Uterus (tissue), 2 donors: Measurements from ENCODE around the gene VIPR2.
"Not testable (repeated sequence)": the region's sequence is repeated elsewhere in the genome, so short reads cannot be mapped to it uniquely, and the experiment has no call there.

ENCODE experiments used
- POLR2A ChIP-seq, 2 donors: fragments of 450-650 bp; IDR thresholded peaks; one replicate each; pipeline ENCODE4 v1.6.1; 2016; ENCODE audit warnings: antibody characterized with exemption in 2 of 2, mild to moderate bottlenecking in 1 of 2, moderate library complexity in 1 of 2
- TF ChIP-seq, protein P1 (sequence below), 4 experiments: fragments of 200-600 bp in 2 of 4; fragments of 450-650 bp in 2 of 4; sonication (generic) in 2 of 4; IDR thresholded peaks; one replicate each; pipeline ENCODE4 v1.5.1; 2016 to 2019; ENCODE audit warnings: antibody characterized with exemption in 4 of 4, mild to moderate bottlenecking in 2 of 4, moderate library complexity in 1 of 4

GRCh38 chr7:159100281-159101082 lies 44.2 kb downstream of the VIPR2 start:
- not testable (repeated sequence) for TF ChIP-seq POLR2A (IDR thresholded peaks at IDR 0.05)
- TF ChIP-seq, protein P1, sequence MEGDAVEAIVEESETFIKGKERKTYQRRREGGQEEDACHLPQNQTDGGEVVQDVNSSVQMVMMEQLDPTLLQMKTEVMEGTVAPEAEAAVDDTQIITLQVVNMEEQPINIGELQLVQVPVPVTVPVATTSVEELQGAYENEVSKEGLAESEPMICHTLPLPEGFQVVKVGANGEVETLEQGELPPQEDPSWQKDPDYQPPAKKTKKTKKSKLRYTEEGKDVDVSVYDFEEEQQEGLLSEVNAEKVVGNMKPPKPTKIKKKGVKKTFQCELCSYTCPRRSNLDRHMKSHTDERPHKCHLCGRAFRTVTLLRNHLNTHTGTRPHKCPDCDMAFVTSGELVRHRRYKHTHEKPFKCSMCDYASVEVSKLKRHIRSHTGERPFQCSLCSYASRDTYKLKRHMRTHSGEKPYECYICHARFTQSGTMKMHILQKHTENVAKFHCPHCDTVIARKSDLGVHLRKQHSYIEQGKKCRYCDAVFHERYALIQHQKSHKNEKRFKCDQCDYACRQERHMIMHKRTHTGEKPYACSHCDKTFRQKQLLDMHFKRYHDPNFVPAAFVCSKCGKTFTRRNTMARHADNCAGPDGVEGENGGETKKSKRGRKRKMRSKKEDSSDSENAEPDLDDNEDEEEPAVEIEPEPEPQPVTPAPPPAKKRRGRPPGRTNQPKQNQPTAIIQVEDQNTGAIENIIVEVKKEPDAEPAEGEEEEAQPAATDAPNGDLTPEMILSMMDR (IDR thresholded peaks at IDR 0.05): not testable (repeated sequence)
